WTC11 (cell line): ENCODE measurements around the gene S100PBP. TPM values are rescaled to one million over a fixed set of nuclear protein-coding genes. Genes with fewer than 3 reads are reported as not detected.

Experiments
- E2F5 ChIP-seq: sonication (generic); formaldehyde crosslinking; IDR thresholded peaks from 2 replicates; pipeline ENCODE4 v1.8.1; 2022; ENCODE audit warnings: mild to moderate bottlenecking, moderate library complexity, missing genetic modification reagents
- ESRRA ChIP-seq: sonication (generic); formaldehyde crosslinking; IDR thresholded peaks from 2 replicates; pipeline ENCODE4 v1.8.1; 2022; ENCODE audit warnings: mild to moderate bottlenecking, missing genetic modification reagents, borderline replicate concordance
- HMGA2 ChIP-seq: fragments of 250-450 bp; sonication (Bioruptor Pico); IDR thresholded peaks from 2 replicates; pipeline ENCODE4 v1.4.0; 2021; ENCODE audit warnings: mild to moderate bottlenecking, moderate library complexity
- JUN ChIP-seq: sonication (generic); formaldehyde crosslinking; IDR thresholded peaks from 2 replicates; pipeline ENCODE4 v1.8.0; 2023; ENCODE audit warnings: mild to moderate bottlenecking, missing genetic modification reagents
- MXD4 ChIP-seq: fragments of 250-450 bp; sonication (Bioruptor Pico); IDR thresholded peaks from 2 replicates; pipeline ENCODE4 v1.8.0; 2021; ENCODE audit warnings: mild to moderate bottlenecking, moderate library complexity, borderline replicate concordance
- PRDM15 ChIP-seq: sonication (generic); formaldehyde crosslinking; IDR thresholded peaks from 2 replicates; pipeline ENCODE4 v1.8.0; 2022; ENCODE audit warnings: missing genetic modification reagents
- ZNF532 ChIP-seq: fragments of 250-450 bp; sonication (Bioruptor Pico); IDR thresholded peaks from 2 replicates; pipeline ENCODE4 v1.9.0; 2021; ENCODE audit warnings: mild to moderate bottlenecking, borderline replicate concordance
- total RNA-seq: library from RNA; stranded (reverse); gene quantifications from 3 replicates; pipeline ENCODE4 v1.2.3, GENCODE V29; 2021
- TF ChIP-seq, protein P1 (sequence below): sonication (generic); formaldehyde crosslinking; IDR thresholded peaks from 2 replicates; pipeline ENCODE4 v1.8.0; 2022; ENCODE audit warnings: mild to moderate bottlenecking, missing genetic modification reagents
- TF ChIP-seq, protein P2 (sequence below): sonication (generic); formaldehyde crosslinking; IDR thresholded peaks from 2 replicates; pipeline ENCODE4 v1.8.1; 2022; ENCODE audit warnings: low read depth, mild to moderate bottlenecking, moderate library complexity, missing genetic modification reagents, borderline replicate concordance
- TF ChIP-seq, protein P3 (sequence below): sonication (generic); formaldehyde crosslinking; IDR thresholded peaks from 2 replicates; pipeline ENCODE4 v1.8.1; 2023; ENCODE audit warnings: mild to moderate bottlenecking, missing genetic modification reagents, moderate library complexity
- TF ChIP-seq, protein P4 (sequence below): sonication (generic); formaldehyde crosslinking; IDR thresholded peaks from 2 replicates; pipeline ENCODE4 v1.8.0; 2022; ENCODE audit warnings: mild to moderate bottlenecking, missing genetic modification reagents

The S100PBP gene
- total RNA-seq, 1 experiment from 2014 or later = 62.9 TPM

DNA sequence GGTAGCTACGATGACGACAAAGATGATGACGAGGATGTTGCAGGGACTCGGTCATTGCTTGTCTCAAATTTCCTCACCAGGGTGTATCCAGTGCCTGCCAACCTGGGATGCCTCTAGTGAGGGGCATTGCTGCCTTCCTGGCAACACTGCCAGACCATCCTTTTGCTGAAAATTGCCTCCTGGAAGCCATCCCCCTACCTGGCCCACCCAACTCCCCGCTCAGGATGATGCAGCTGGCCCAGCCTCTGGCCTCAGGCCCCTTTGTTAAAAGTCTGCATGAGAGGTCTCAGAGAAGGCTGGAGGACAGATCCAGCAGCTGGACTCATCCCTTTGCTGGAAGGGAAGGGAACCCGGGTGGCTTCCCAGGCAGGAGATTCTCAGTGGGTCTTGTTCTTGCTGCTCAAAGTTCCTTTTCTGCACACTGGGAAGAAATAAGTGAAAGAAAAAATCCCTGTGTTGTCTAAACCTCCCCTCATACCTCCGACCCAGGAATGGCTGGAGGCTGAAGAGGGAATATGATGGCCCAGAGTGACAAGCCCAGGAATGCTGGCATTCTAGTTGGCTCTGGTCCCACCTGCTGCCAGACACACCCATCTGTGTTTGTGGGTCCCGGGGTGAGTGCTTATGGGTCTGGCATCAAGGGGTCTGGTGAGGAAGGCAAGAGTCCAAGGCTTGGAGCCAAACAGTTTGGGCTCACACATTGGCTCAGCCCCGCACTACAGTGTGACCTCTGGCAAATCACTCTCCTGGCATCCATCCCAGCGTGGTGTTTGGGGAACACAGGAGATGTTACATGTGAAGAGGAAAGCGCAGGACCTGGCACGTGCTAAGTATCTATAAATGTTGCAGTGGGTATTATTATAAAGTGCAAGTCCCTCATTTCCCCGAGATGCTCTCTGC is 60.0 kb downstream of the S100PBP start (continued):
- TF ChIP-seq E2F5 (no peak), ESRRA (CRISPR knock-in tag) (no peak), HMGA2 (CRISPR knock-in tag) (no peak), JUN (no peak), MXD4 (no peak), ZNF532 (CRISPR knock-in tag) (no peak), PRDM15 (CRISPR knock-in tag) (no peak)
- TF ChIP-seq, protein P1, sequence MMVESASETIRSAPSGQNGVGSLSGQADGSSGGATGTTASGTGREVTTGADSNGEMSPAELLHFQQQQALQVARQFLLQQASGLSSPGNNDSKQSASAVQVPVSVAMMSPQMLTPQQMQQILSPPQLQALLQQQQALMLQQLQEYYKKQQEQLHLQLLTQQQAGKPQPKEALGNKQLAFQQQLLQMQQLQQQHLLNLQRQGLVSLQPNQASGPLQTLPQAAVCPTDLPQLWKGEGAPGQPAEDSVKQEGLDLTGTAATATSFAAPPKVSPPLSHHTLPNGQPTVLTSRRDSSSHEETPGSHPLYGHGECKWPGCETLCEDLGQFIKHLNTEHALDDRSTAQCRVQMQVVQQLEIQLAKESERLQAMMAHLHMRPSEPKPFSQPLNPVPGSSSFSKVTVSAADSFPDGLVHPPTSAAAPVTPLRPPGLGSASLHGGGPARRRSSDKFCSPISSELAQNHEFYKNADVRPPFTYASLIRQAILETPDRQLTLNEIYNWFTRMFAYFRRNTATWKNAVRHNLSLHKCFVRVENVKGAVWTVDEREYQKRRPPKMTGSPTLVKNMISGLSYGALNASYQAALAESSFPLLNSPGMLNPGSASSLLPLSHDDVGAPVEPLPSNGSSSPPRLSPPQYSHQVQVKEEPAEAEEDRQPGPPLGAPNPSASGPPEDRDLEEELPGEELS (CRISPR knock-in tag) = no peak
- TF ChIP-seq, protein P2, sequence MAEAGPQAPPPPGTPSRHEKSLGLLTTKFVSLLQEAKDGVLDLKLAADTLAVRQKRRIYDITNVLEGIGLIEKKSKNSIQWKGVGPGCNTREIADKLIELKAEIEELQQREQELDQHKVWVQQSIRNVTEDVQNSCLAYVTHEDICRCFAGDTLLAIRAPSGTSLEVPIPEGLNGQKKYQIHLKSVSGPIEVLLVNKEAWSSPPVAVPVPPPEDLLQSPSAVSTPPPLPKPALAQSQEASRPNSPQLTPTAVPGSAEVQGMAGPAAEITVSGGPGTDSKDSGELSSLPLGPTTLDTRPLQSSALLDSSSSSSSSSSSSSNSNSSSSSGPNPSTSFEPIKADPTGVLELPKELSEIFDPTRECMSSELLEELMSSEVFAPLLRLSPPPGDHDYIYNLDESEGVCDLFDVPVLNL (CRISPR knock-in tag) = no peak
- TF ChIP-seq, protein P3, sequence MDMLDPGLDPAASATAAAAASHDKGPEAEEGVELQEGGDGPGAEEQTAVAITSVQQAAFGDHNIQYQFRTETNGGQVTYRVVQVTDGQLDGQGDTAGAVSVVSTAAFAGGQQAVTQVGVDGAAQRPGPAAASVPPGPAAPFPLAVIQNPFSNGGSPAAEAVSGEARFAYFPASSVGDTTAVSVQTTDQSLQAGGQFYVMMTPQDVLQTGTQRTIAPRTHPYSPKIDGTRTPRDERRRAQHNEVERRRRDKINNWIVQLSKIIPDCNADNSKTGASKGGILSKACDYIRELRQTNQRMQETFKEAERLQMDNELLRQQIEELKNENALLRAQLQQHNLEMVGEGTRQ (CRISPR knock-in tag) = no peak
- TF ChIP-seq, protein P4, sequence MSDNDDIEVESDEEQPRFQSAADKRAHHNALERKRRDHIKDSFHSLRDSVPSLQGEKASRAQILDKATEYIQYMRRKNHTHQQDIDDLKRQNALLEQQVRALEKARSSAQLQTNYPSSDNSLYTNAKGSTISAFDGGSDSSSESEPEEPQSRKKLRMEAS (CRISPR knock-in tag) = no peak
